Karpas-422 (cell line): ENCODE measurements around the gene MTA1. TPM values are rescaled to one million over a fixed set of nuclear protein-coding genes. Genes with fewer than 3 reads are reported as not detected.

Source experiments
- DNase-seq: peaks from one replicate; pipeline ENCODE4 v3.0.0-alpha.2; 2015
- H2AFZ ChIP-seq: fragments of 200-600 bp; sonication (generic); 2 replicates; pipeline ENCODE4 v1.6.1; 2014; ENCODE audit warnings: antibody characterized with exemption, low read length, mixed read lengths
- H3K27ac ChIP-seq: fragments of 200-600 bp; sonication (generic); 2 replicates; pipeline ENCODE4 v1.5.1; 2014; ENCODE audit warnings: mild to moderate bottlenecking, low read length, moderate library complexity
- H3K27me3 ChIP-seq: fragments of 200-600 bp; sonication (generic); 2 replicates; pipeline ENCODE4 v1.6.1; 2014; ENCODE audit warnings: low read length, mixed read lengths
- H3K36me3 ChIP-seq: fragments of 200-600 bp; sonication (generic); 2 replicates; pipeline ENCODE4 v1.6.1; 2014; ENCODE audit warnings: low read length, mixed read lengths; ENCODE audit not compliant: insufficient read depth
- H3K4me1 ChIP-seq: fragments of 200-600 bp; sonication (generic); 2 replicates; pipeline ENCODE4 v1.6.1; 2014; ENCODE audit warnings: mild to moderate bottlenecking, low read length, mixed read lengths
- H3K4me2 ChIP-seq: fragments of 200-600 bp; sonication (generic); 2 replicates; pipeline ENCODE4 v1.6.1; 2014; ENCODE audit warnings: low read length, low read depth, mild to moderate bottlenecking; ENCODE audit not compliant: poor library complexity, severe bottlenecking
- H3K4me3 ChIP-seq: fragments of 200-600 bp; sonication (generic); 2 replicates; pipeline ENCODE4 v1.5.1; 2014; ENCODE audit warnings: mild to moderate bottlenecking, antibody characterized with exemption, low read length, mixed read lengths
- H3K79me2 ChIP-seq: fragments of 200-600 bp; sonication (generic); 2 replicates; pipeline ENCODE4 v1.6.1; 2014; ENCODE audit warnings: mild to moderate bottlenecking, low read length, mixed read lengths
- H3K9ac ChIP-seq: fragments of 200-600 bp; sonication (generic); 2 replicates; pipeline ENCODE4 v1.6.0; 2014; ENCODE audit warnings: low read length
- H3K9me2 ChIP-seq: fragments of 200-600 bp; sonication (generic), shearing (Covaris generic); replicated peaks from 2 replicates; pipeline ENCODE4 v1.6.0; 2014; ENCODE audit warnings: mild to moderate bottlenecking, low read length, moderate library complexity; ENCODE audit not compliant: insufficient read depth
- H3K9me3 ChIP-seq: fragments of 300-700, 200-600 bp; sonication (generic); 2 replicates; pipeline ENCODE4 v1.6.1; 2014; ENCODE audit warnings: low read length, mixed read lengths
- H4K20me1 ChIP-seq: fragments of 200-600 bp; sonication (generic); 2 replicates; pipeline ENCODE4 v1.6.1; 2014; ENCODE audit warnings: mild to moderate bottlenecking, antibody characterized with exemption, low read length, low read depth; ENCODE audit not compliant: insufficient read depth
- total RNA-seq: library from RNA; depleted of rRNA; stranded (reverse); fragments of >200 nt; shearing (Covaris generic); gene quantifications from 2 replicates; pipeline ENCODE4 v1.2.3, GENCODE V29; 2014; ENCODE audit warnings: low replicate concordance

The MTA1 gene
- total RNA-seq, 1 experiment from 2014 or later, result 94.6 TPM

DNA sequence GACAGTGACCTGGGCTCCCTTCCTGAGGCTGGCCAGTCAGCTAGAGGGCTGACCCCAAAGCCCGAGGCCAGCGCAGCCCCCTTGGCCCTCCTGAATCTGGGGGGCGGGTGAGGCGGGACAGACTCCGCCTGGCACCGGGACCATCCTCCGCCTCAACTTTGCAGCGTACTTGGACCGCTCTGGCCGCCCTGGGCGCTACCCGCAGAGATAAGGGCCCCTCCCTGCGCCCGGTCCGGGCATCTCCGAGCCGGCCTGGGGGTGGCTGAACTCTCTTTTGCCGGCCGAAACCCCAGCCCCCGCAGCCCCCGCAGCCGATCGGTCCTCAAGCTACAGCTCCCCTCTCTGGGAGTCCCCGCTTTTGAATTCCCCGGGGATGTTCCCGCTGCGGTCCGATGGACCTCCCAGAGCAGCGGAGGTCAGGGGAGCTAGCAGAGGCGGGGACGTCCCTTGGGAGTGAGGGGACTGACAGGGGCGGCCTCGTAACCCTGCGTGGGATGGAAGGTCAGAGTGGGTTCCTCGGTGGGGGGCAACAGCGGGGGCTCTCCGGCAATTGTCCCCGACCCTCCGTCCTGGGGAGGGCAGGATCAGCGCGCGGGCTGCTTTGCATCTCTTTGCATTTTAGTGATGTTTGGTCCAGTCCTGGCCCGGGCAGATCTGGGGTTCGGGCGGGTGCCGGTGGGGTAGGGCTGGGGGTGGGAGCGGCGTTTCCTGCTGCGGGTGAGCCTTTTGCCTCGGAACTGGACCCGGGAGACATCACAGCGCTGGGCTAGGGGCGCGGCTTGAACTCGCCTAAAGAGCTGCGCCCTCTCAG is 66.7 kb downstream of the MTA1 start, which contains the start of gene CRIP1:
Gene CRIP1 (plus strand): TSS at position 724 of the 811 bp plus-strand sequence. CDS start 374 bp downstream, outside the sequence.
- peak within 1 kb of the TSS; percentile 44; the same call in 1 of the 2 replicates for H3K27ac ChIP-seq
- peak within 1 kb of the TSS; percentile 69 for H2AFZ ChIP-seq
- peak; percentile 65 for DNase-seq
- no peaks in the 10 kb centered on the region for H3K9me2 ChIP-seq
- H3K27me3 ChIP-seq, result no peaks in the 10 kb centered on the region
- H3K9ac ChIP-seq, result peak within 1 kb of the TSS; percentile 95
- H3K4me1 ChIP-seq, result peaks cover 62% of the 10 kb centered on the region
- peak within 1 kb of the TSS; percentile 98 for H3K4me2 ChIP-seq
- H4K20me1 ChIP-seq, result peaks cover 11% of the 10 kb centered on the region; the same call in 1 of the 2 replicates
- peaks cover 3% of the 10 kb centered on the region; the same call in 1 of the 2 replicates for H3K79me2 ChIP-seq
- peak within 1 kb of the TSS; percentile 94 for H3K4me3 ChIP-seq
- H3K9me3 ChIP-seq, result no peaks in the 10 kb centered on the region
- no peaks in the 10 kb centered on the region for H3K36me3 ChIP-seq

DNA sequence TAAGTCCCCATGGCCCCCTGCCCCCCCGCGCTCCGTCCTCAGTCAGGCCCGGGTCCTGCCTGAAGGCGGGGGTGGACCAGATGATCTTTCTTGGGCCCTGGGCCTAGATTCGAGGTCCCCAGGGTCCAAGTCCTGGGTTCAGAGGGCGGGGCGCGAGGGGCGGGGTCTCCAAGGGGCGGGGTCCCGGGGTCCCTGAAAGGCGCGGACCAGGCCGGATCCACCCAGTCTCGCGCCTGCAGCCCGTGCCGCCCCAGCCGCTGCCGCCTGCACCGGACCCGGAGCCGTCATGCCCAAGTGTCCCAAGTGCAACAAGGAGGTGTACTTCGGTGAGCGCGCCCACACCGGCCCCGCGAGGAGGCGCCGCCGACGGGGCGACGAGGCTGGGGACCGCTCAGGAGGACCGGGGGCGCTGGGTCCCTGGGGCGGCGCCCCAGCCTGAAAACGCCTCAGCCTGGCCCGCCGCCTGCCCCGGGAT is 67.4 kb downstream of the MTA1 start:
- no peaks in the 10 kb centered on the region for H3K9me2 ChIP-seq
- peak overlapping the region; percentile 69 for H2AFZ ChIP-seq

DNA sequence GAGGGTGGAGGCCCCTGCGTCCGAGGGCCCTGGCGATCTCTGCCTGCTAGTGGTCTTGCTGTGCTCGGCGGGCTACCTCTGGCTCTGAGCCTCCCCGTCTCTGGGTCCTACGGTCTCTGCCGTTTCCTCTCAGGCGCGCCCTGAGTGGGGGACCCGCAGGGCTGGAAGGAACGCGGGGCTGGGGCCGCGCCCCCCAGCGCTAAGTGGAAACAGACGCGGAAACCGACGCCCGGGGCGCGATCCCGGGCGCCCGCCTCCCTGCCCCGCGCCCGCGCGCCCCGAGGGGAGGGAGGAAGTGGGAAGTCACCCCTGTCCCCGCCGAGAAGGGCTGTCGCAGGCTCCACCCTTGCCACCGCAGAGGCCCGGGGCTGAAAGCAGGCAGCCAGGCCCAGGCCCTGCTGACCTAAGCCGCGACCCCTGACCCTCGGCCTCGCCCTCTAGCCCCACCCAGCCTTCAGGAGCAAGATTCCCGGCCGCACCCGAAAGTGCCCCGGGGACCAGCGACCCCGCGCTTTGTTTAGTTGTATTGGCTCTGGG is 67.9 kb downstream of the MTA1 start:
- Histone ChIP-seq H4K20me1 (peaks cover 14% of the 10 kb centered on the region), H3K27ac (peak overlapping the region; percentile 44; the same call in 1 of the 2 replicates), H3K79me2 (peaks cover 8% of the 10 kb centered on the region), H3K9ac (peak overlapping the region; percentile 95), H3K36me3 (no peaks in the 10 kb centered on the region), H3K4me3 (peak overlapping the region; percentile 94), H3K4me2 (peak overlapping the region; percentile 98), H3K4me1 (peaks cover 59% of the 10 kb centered on the region), H3K9me2 (no peaks in the 10 kb centered on the region), H3K27me3 (no peaks in the 10 kb centered on the region), H3K9me3 (no peaks in the 10 kb centered on the region), H2AFZ (peak overlapping the region; percentile 69)
- DNase-seq, result peak; percentile 85

More for the DNA sequence above, 67.4 kb downstream of the MTA1 start:
- H3K4me3 ChIP-seq, result peak overlapping the region; percentile 94
- H3K9ac ChIP-seq, result peak overlapping the region; percentile 95
- H3K79me2 ChIP-seq, result peaks cover 5% of the 10 kb centered on the region
- no peaks in the 10 kb centered on the region for H3K9me3 ChIP-seq
- H3K4me1 ChIP-seq, result peaks cover 59% of the 10 kb centered on the region
- H3K36me3 ChIP-seq, result no peaks in the 10 kb centered on the region
- H3K4me2 ChIP-seq, result peak overlapping the region; percentile 98
- H3K27ac ChIP-seq, result peak overlapping the region; percentile 44; the same call in 1 of the 2 replicates
- H4K20me1 ChIP-seq, result peaks cover 14% of the 10 kb centered on the region
- peak; percentile 87 for DNase-seq
- H3K27me3 ChIP-seq, result no peaks in the 10 kb centered on the region

DNA sequence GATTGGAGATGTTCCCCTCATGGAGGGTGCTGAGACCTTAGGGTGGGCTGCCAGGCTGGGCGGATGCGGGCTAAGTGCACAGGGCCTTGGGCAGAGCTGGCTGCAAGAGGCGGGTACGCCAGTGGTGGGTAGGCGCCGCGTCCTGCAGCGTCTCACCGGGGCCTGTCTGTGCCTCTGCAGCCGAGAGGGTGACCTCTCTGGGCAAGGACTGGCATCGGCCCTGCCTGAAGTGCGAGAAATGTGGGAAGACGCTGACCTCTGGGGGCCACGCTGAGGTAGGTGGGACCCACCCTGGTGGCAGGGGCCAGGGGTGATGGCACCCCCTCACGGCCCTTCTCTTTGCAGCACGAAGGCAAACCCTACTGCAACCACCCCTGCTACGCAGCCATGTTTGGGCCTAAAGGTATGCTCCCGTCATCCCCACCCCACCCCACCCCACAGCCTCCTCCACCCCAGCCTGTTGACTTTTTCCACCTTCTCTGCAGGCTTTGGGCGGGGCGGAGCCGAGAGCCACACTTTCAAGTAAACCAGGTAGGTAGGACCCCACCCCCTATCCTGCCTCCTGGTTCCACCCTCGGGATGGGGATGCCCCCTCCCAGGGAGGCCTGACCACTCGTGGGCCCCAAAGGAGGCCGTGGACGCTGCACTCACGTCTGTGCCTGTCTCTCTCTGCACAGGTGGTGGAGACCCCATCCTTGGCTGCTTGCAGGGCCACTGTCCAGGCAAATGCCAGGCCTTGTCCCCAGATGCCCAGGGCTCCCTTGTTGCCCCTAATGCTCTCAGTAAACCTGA is 68.6 kb downstream of the MTA1 start:
- H3K9ac ChIP-seq, result peak overlapping the region; percentile 95
- H3K4me2 ChIP-seq, result peak overlapping the region; percentile 98
- H3K9me3 ChIP-seq, result no peaks in the 10 kb centered on the region
- no peak overlapping the region for H3K27ac ChIP-seq
- H3K36me3 ChIP-seq, result no peaks in the 10 kb centered on the region
- peaks cover 18% of the 10 kb centered on the region for H4K20me1 ChIP-seq
- peak overlapping the region; percentile 94 for H3K4me3 ChIP-seq
- peaks cover 8% of the 10 kb centered on the region for H3K79me2 ChIP-seq
- peaks cover 56% of the 10 kb centered on the region for H3K4me1 ChIP-seq
- peak overlapping the region; percentile 48; the same call in 1 of the 2 replicates for H2AFZ ChIP-seq
- no peaks in the 10 kb centered on the region for H3K27me3 ChIP-seq
- no peaks in the 10 kb centered on the region for H3K9me2 ChIP-seq
- no peak for DNase-seq

DNA sequence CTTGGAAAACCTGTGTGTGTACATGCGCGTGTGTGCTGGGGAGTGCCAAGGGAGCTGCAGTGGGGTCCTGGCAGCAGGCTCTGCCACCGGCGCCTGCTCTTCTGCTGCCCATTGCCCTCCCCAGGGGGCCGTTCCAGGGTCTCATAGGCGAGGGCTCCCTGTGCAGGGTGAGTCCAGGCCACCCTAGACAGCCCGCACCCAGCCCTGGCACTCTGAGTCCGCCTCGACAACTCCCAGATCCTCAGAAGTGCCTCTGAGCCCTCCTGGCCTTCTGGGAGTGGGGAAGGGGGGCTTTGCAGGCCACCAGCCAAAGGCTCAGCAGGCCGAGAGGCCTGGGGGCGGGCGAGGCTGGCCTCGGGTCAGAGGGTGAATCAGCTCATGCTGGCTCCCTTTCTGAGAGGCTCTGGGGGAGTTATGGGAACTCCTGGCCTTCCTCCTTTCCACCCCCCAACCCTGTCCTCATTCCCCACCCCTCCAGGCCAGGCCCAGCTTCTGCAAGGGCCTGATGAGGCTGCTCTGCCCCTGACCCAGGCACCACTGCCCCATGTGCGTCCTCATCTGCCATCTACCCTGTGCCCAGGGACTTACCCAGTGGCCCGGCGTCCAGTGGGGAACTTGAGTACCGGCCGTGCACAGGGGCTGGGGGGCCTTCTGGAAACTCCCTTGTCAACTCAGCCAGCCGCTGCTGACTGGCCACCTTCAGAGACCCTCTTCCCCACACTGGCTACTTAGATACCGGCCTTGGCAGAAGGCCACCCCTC is 69.3 kb downstream of the MTA1 start:
- Histone ChIP-seq H2AFZ (no peak overlapping the region), H3K4me1 (peaks cover 56% of the 10 kb centered on the region), H4K20me1 (peaks cover 18% of the 10 kb centered on the region), H3K27me3 (no peaks in the 10 kb centered on the region), H3K27ac (peak overlapping the region; percentile 81), H3K9me2 (no peaks in the 10 kb centered on the region), H3K9ac (peak overlapping the region; percentile 95), H3K4me2 (peak overlapping the region; percentile 98), H3K36me3 (no peaks in the 10 kb centered on the region), H3K79me2 (peaks cover 8% of the 10 kb centered on the region), H3K4me3 (peak overlapping the region; percentile 94), H3K9me3 (no peaks in the 10 kb centered on the region)
- no peak for DNase-seq

DNA sequence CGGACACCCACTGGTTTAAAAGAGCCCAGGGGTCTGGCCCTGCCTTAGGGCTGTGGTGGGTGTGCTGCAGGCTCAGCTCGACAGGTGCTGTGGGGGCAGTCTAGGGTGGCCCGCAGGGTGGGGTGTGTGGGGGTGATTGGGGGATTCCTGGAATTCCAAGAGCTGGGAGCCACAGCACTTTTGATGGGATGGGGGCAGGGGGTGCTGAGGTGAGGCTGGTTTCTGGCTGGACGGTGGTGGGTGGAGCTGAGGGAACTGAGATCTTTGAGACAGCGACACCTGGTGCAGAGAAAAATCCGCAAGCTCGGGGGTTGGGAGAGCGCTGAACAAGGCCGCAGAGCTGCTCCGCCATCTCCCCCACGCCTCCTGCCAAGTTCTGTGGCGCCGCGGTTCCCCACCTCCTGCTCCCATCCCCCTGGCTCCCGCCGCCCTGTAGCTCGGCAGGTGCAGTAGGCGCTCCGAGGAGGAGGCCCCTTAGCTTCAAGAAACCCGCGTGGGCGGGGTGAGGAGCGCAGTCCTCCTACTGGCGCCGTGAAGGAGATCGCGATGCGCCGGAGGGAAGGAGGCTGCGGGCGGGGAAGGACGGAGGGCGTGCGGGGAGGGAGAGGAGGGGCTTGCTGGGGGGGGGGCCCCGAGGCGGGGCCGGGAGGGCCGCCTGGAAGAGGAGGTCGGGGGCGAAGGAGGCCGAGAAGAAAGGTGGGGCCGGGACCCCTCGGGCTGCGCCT is 70.1 kb downstream of the MTA1 start:
- H3K27me3 ChIP-seq, result no peaks in the 10 kb centered on the region
- peak overlapping the region; percentile 95 for H3K9ac ChIP-seq
- H2AFZ ChIP-seq, result peak overlapping the region; percentile 94
- H3K4me1 ChIP-seq, result peaks cover 56% of the 10 kb centered on the region
- peak overlapping the region; percentile 94 for H3K4me3 ChIP-seq
- peak; percentile 98 for DNase-seq
- H3K36me3 ChIP-seq, result no peaks in the 10 kb centered on the region
- no peaks in the 10 kb centered on the region for H3K9me2 ChIP-seq
- no peaks in the 10 kb centered on the region for H3K9me3 ChIP-seq
- peak overlapping the region; percentile 81 for H3K27ac ChIP-seq
- peaks cover 24% of the 10 kb centered on the region for H4K20me1 ChIP-seq
- H3K79me2 ChIP-seq, result peaks cover 8% of the 10 kb centered on the region
- H3K4me2 ChIP-seq, result peak overlapping the region; percentile 98

DNA sequence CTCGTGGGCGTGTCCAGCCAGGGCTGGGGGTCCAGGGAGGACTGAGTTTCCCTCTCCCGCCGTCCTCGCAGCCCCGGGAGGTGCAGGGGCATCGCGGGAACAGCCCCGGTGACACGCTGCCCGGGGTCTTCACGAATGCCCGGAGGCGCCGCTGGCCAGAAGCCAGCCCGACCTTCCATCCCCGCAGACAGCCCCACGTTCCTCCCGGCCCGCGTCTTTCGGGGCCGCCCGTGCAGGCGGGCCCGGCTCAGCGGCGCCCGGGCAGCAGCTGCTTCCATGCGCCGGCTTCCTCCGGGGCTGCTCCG is 70.6 kb downstream of the MTA1 start:
- H3K4me1 ChIP-seq, result peaks cover 56% of the 10 kb centered on the region
- peak overlapping the region; percentile 94 for H3K4me3 ChIP-seq
- peak overlapping the region; percentile 94; the same call in 1 of the 2 replicates for H2AFZ ChIP-seq

More for the DNA sequence above, 70.6 kb downstream of the MTA1 start:
- H3K4me2 ChIP-seq, result peak overlapping the region; percentile 98
- no peaks in the 10 kb centered on the region for H3K27me3 ChIP-seq
- no peak for DNase-seq
- peak overlapping the region; percentile 81 for H3K27ac ChIP-seq
- H3K9me3 ChIP-seq, result no peaks in the 10 kb centered on the region
- no peaks in the 10 kb centered on the region for H3K9me2 ChIP-seq
- no peaks in the 10 kb centered on the region for H3K36me3 ChIP-seq
- peak overlapping the region; percentile 95 for H3K9ac ChIP-seq
- H3K79me2 ChIP-seq, result peaks cover 8% of the 10 kb centered on the region
- H4K20me1 ChIP-seq, result peaks cover 24% of the 10 kb centered on the region
